Skeletal muscle satellite cell (primary cell): ENCODE results near the gene MLF2.

ENCODE experiments used
- H3K27me3 ChIP-seq: 2 replicates; pipeline ENCODE4 v1.7.0; 2013; ENCODE audit warnings: low read length; ENCODE audit not compliant: control insufficient read depth, insufficient read depth
- H3K36me3 ChIP-seq: 2 replicates; pipeline ENCODE4 v1.7.0; 2013; ENCODE audit warnings: mild to moderate bottlenecking, control low read depth, low read length; ENCODE audit not compliant: insufficient read depth
- H3K4me1 ChIP-seq: 2 replicates; pipeline ENCODE4 v1.7.0; 2013; ENCODE audit warnings: low read length; ENCODE audit not compliant: control insufficient read depth, insufficient read depth
- H3K4me2 ChIP-seq: 2 replicates; pipeline ENCODE4 v1.7.0; 2013; ENCODE audit warnings: mild to moderate bottlenecking, low read length
- H3K4me3 ChIP-seq: 2 replicates; pipeline ENCODE4 v1.7.0; 2013; ENCODE audit warnings: low read length
- H3K9ac ChIP-seq: 2 replicates; pipeline ENCODE4 v1.7.0; 2013; ENCODE audit warnings: mild to moderate bottlenecking, low read depth, low read length, moderate library complexity
- H3K9me3 ChIP-seq: replicated peaks from 2 replicates; pipeline ENCODE4 v1.7.0; 2013; ENCODE audit warnings: mild to moderate bottlenecking, control low read depth, low read length

The MLF2 gene

DNA sequence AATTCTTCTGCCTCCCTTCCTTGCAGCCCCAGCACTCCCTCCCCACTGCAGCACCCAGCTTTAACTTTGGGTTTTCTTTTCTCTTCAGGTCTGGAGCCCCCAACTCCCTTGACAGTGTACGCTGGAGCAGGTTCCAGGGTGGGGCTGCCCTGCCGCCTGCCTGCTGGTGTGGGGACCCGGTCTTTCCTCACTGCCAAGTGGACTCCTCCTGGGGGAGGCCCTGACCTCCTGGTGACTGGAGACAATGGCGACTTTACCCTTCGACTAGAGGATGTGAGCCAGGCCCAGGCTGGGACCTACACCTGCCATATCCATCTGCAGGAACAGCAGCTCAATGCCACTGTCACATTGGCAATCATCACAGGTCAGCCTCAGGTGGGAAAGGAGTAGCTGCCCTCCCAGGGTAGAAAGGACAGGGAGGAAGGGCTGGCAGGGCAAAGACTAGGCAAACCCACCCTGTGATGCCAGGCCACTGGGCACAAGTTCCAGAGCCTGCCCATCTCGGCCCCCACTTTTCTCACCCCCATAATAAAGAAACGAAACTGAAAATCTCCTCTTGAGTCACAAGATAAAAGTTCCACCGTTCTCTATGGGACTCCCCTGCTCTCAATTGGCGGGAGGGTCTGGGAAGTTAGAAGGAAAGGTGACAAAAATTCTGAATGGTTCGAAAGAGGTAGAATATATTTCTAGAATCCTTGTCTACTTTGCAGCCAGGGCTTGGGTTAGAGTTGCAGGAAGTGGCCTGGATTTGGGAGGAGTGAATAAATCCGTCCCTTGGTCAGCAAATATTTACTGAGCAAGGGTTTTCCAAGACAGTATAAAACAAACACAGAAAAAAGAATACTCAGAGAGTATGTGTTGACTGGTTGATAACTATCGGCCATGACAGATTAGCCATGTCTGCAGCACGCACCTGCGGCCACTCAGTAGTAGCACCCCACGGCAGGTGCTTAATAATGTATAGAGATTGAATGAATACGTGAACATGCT lies 22.5 kb upstream of the MLF2 start:
- H3K4me2 ChIP-seq = no peak overlapping the region
- H3K27me3 ChIP-seq = no peaks in the 10 kb centered on the region
- no peak overlapping the region for H3K4me3 ChIP-seq
- peaks cover 33% of the 10 kb centered on the region for H3K36me3 ChIP-seq
- H3K9ac ChIP-seq = no peak overlapping the region
- H3K4me1 ChIP-seq = peaks cover 6% of the 10 kb centered on the region
- no peaks in the 10 kb centered on the region for H3K9me3 ChIP-seq

DNA sequence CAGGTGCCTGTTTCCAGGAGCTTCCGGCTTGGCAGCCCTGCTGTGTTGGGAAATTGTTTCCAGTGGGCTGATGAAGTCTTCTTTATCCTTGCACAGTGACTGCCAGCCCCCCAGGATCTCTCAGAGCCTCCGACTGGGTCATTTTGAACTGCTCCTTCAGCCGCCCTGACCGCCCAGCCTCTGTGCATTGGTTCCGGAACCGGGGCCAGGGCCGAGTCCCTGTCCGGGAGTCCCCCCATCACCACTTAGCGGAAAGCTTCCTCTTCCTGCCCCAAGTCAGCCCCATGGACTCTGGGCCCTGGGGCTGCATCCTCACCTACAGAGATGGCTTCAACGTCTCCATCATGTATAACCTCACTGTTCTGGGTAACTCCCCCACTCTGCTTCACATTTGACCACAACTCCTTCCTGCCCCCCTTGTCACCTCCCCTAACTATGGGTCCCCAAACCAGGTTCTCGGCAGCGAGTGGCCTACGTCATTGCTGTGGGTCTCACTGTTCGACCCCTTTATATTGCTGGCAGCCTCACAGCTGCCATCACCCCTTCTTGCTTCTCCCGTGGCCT lies 21.6 kb upstream of the MLF2 start:
- Histone ChIP-seq H3K27me3 (no peaks in the 10 kb centered on the region), H3K4me3 (no peak overlapping the region)

DNA sequence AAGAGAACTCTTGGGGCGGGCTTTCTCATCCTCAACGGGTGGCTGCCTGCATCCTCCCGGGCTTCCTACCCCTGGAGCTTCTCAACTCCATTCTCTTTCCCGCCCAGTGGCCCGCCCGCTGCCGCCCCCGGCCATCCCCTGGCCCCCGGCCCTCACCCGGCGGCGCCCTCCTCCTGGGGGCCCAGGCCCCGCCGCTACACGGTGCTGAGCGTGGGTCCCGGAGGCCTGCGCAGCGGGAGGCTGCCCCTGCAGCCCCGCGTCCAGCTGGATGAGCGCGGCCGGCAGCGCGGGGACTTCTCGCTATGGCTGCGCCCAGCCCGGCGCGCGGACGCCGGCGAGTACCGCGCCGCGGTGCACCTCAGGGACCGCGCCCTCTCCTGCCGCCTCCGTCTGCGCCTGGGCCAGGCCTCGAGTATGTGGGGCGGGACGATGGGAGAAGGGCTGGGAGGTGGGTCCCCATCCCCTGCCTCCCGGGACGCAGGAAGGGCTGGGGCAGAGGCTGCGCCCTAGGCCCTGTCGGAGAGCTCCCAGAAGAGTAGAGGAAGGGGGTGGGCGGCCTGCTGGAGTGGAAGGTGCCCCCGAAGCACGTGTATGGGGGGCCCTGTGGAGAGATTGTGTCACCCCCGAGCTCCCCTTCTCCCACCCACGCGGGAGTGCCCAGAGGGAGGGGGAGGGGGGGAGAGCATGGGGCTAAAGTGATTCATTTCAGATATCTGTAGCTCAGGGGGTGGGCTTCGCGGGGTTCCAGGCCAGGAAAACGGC lies 20.8 kb upstream of the MLF2 start:
- H3K4me1 ChIP-seq = peaks cover 15% of the 10 kb centered on the region
- H3K4me2 ChIP-seq = no peak overlapping the region
- H3K36me3 ChIP-seq = peaks cover 44% of the 10 kb centered on the region
- H3K4me3 ChIP-seq = no peak overlapping the region
- no peaks in the 10 kb centered on the region for H3K27me3 ChIP-seq
- no peak overlapping the region for H3K9ac ChIP-seq
- no peaks in the 10 kb centered on the region for H3K9me3 ChIP-seq

More for the DNA sequence above, 21.6 kb upstream of the MLF2 start:
- peaks cover 40% of the 10 kb centered on the region for H3K36me3 ChIP-seq
- H3K4me2 ChIP-seq = no peak overlapping the region
- H3K4me1 ChIP-seq = peaks cover 7% of the 10 kb centered on the region
- H3K9ac ChIP-seq = no peak overlapping the region
- H3K9me3 ChIP-seq = no peaks in the 10 kb centered on the region

DNA sequence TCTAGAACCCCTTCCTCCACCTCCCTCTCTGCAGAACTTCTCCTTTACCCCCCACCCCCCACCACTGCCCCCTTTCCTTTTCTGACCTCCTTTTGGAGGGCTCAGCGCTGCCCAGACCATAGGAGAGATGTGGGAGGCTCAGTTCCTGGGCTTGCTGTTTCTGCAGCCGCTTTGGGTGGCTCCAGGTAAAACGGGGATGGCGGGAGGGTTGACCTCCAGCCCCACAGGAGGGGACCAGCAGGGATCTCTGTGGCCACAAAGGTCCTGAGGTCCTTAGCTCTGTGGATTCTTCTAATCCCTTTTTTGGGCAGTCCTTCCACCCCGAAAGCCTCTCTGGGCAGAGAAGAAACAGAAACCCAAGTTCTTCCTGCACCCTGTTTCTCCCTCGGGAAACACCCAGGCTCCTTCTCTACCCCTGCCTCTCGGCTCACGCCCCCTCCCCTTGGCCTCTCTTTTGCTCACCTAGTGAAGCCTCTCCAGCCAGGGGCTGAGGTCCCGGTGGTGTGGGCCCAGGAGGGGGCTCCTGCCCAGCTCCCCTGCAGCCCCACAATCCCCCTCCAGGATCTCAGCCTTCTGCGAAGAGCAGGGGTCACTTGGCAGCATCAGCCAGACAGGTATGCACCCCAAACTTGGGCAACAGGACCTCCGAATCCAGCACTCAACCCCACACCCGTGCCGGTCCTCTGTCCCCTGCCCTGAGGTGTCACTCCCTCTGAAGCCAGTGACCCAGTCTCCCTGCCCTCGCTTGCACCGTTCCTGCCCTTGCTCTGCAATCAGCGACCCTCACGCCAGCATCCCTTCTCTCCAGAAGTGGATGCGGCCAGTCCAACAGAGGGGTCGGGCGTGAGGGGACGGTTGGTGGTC lies 20.0 kb upstream of the MLF2 start:
- no peaks in the 10 kb centered on the region for H3K27me3 ChIP-seq
- no peak overlapping the region for H3K4me2 ChIP-seq
- no peaks in the 10 kb centered on the region for H3K9me3 ChIP-seq
- peaks cover 16% of the 10 kb centered on the region for H3K4me1 ChIP-seq
- no peak overlapping the region for H3K9ac ChIP-seq
- peaks cover 44% of the 10 kb centered on the region for H3K36me3 ChIP-seq
- H3K4me3 ChIP-seq = no peak overlapping the region

DNA sequence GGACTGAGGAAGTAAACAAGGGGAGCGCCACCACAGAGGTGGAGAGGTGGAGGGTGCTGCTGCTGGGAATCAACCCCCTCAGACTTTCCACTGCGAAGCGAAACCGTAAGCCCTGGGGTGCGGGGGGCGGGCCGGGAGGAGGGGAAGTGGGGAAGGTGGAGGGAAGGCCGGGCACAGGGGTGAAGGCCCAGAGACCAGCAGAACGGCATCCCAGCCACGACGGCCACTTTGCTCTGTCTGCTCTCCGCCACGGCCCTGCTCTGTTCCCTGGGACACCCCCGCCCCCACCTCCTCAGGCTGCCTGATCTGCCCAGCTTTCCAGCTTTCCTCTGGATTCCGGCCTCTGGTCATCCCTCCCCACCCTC lies 19.4 kb upstream of the MLF2 start, which contains the start of gene LAG3:
TSS of gene LAG3 (plus strand) at position 190 of the 365 bp plus-strand sequence. CDS start 333 bp downstream, outside the sequence.
- H3K9me3 ChIP-seq = no peaks in the 10 kb centered on the region
- H3K4me2 ChIP-seq = no peak within 1 kb of the TSS
- H3K4me1 ChIP-seq = peaks cover 16% of the 10 kb centered on the region
- H3K4me3 ChIP-seq = no peak within 1 kb of the TSS
- peaks cover 44% of the 10 kb centered on the region for H3K36me3 ChIP-seq
- no peak within 1 kb of the TSS for H3K9ac ChIP-seq
- H3K27me3 ChIP-seq = no peaks in the 10 kb centered on the region

DNA sequence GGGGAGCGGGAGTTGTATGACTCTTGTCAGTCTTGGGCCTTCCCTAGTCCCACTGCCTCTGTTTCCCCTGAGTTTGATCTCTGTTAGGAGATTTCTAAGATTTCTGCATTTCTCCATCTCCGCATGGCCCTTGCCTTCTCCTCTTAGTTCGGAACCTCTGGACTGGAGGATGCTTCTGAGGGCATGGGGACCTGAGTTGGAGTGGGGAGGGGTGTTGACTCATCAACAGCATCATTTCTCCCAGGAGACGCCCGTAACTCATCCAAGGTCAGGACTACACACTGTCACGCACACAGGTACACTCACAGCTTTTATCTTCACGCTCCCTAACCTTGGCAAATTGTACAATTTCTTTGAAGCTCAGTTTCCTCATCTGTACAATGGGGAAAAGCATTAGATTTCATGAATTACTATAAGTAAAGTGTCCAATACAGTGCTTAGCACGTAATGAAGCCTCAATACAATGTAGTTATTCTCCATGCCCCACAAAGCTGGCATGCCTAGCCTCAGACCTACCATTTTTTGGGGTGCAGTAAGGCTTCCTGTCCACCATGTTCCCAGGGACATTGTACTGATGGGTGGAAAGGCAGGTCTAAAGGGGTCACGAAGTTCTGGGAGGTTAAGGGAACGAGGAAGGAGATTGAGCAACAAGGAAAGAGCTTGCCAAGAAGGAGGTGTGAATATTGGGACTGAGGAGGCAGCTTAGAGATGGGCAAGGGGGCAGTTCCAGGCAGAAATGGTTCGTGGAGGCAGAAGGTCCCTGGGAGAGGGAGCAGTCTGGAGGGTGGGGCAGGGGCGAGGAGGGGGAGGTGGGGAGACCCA lies 18.8 kb upstream of the MLF2 start:
- Histone ChIP-seq H3K9ac (no peak overlapping the region), H3K36me3 (peaks cover 44% of the 10 kb centered on the region), H3K27me3 (no peaks in the 10 kb centered on the region), H3K4me1 (peaks cover 16% of the 10 kb centered on the region), H3K4me3 (no peak overlapping the region), H3K4me2 (no peak overlapping the region), H3K9me3 (no peaks in the 10 kb centered on the region)

DNA sequence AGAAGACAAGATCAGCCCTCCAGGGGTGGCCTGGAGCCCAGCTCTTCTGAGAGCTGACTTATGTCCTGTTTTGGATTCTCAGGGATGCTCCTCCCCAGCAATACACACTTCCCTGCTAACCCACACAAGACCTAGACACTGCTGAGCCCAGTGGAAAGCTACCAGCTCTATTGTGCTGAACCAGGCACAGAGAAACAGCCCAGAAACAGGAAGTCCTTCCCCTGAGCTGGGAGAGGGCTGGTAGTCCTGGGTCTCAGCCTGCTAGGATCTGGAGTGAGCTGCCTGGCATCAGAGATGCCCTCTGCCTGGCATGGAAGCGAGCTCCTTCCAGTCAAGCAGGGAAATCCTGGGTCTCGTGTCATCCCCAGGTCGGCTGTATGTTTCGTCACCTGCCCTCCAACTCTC lies 18.2 kb upstream of the MLF2 start:
- Histone ChIP-seq H3K4me3 (no peak overlapping the region), H3K27me3 (no peaks in the 10 kb centered on the region), H3K4me1 (peaks cover 16% of the 10 kb centered on the region), H3K9me3 (no peaks in the 10 kb centered on the region), H3K4me2 (no peak overlapping the region), H3K9ac (no peak overlapping the region), H3K36me3 (peaks cover 42% of the 10 kb centered on the region)

DNA sequence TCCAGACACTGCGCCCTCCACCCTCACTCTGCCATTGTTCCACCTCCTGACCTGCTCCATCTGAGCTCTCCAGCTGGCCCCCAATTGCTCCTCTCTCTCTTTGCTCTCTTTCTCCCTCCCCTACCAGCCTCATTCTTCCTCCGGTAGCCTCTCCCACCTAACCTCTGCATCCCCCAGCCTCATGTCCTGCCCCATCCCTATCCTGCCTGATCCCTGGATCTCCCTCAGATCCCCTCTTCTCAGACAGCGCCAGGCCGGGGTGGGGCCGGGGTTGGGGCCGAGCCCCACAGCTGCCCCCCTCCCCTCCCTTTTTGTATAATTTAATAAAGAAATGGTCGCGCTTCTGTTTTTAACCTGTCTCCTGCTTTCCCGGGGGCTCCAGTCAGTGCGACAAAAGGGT lies 17.7 kb upstream of the MLF2 start:
- Histone ChIP-seq H3K36me3 (peaks cover 37% of the 10 kb centered on the region), H3K9me3 (no peaks in the 10 kb centered on the region), H3K27me3 (no peaks in the 10 kb centered on the region), H3K4me2 (no peak overlapping the region), H3K4me3 (no peak overlapping the region), H3K4me1 (peaks cover 20% of the 10 kb centered on the region), H3K9ac (no peak overlapping the region)

DNA sequence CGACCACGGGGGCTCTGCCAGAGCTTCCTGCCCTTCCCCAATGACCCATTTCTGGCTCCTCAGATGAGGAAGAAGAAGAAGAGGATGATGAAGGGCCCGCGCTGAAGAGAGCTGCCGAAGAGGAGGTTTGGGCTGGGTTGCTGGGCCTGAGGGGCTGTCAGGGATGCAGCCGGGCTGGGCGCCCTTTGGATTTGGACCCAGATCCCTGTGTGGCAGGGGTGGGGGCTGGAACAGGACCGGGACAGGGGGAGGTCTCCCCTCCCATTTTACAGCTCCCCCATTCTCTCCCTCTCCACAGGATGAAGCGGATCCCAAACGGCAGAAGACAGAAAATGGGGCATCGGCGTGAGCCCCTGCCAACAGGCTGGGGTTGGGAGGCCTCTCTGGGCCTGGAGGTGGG lies 17.2 kb upstream of the MLF2 start:
- no peak overlapping the region for H3K4me2 ChIP-seq
- no peaks in the 10 kb centered on the region for H3K27me3 ChIP-seq
- no peaks in the 10 kb centered on the region for H3K9me3 ChIP-seq
- no peak overlapping the region for H3K4me3 ChIP-seq
- peaks cover 26% of the 10 kb centered on the region for H3K4me1 ChIP-seq
- H3K36me3 ChIP-seq = peaks cover 32% of the 10 kb centered on the region
- H3K9ac ChIP-seq = no peak overlapping the region

DNA sequence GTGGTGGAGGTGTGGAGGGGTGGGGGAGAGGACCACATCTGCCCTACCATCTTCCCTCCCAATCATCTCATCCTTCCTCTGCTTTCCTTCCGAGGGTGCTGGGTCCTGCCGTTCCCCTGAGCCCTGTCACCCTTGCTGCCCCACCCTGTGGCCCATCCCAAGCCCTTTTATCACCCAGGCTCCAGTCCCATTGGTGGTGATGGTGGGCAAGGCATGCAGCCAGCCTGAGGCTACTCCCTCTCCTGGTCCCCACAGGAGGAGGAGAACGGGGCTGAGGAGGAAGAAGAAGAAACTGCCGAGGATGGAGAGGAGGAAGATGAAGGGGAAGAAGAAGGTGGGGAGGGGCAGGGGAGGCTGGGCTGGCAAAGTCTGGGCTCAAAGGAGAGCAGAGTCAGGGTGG lies 16.7 kb upstream of the MLF2 start:
- H3K4me1 ChIP-seq = peaks cover 30% of the 10 kb centered on the region
- H3K9me3 ChIP-seq = no peaks in the 10 kb centered on the region
- no peak overlapping the region for H3K9ac ChIP-seq
- H3K4me3 ChIP-seq = no peak overlapping the region
- H3K4me2 ChIP-seq = peak overlapping the region; percentile 93
- peaks cover 28% of the 10 kb centered on the region for H3K36me3 ChIP-seq
- H3K27me3 ChIP-seq = no peaks in the 10 kb centered on the region
